HepG2 (cell line): ENCODE measurements around the gene VAMP2. TPM values are rescaled to one million over a fixed set of nuclear protein-coding genes. Genes with fewer than 3 reads are reported as not detected.

Experiments
- ESRRA ChIP-seq: sonication (generic); formaldehyde crosslinking; IDR thresholded peaks from 2 replicates; pipeline ENCODE4 v1.5.1; 2020; ENCODE audit warnings: mild to moderate bottlenecking, low read depth, missing genetic modification reagents
- GFI1 ChIP-seq: sonication (generic); formaldehyde crosslinking; IDR thresholded peaks from 2 replicates; pipeline ENCODE4 v1.5.0; 2020; ENCODE audit warnings: missing genetic modification reagents, mild to moderate bottlenecking, borderline replicate concordance
- IRX3 ChIP-seq: sonication (generic); formaldehyde crosslinking; IDR thresholded peaks from 2 replicates; pipeline ENCODE4 v1.8.1; 2023; ENCODE audit warnings: mild to moderate bottlenecking, low read depth, missing genetic modification reagents, borderline replicate concordance
- PAF1 ChIP-seq: IDR thresholded peaks from 2 replicates; pipeline ENCODE4 v1.6.1; 2016; ENCODE audit warnings: missing genetic modification reagents, missing compliant biosample characterization
- PTBP1 ChIP-seq: fragments of 200-400 bp; formaldehyde crosslinking; IDR thresholded peaks from 2 replicates; pipeline ENCODE4 v1.6.1; 2018; ENCODE audit warnings: low read length, low read depth; ENCODE audit not compliant: poor library complexity, severe bottlenecking
- SALL1 ChIP-seq: sonication (generic); formaldehyde crosslinking; IDR thresholded peaks from 2 replicates; pipeline ENCODE4 v1.8.0; 2022; ENCODE audit warnings: mild to moderate bottlenecking, missing genetic modification reagents
- ZFAT ChIP-seq: sonication (generic); formaldehyde crosslinking; conservative IDR thresholded peaks from 2 replicates; pipeline ENCODE4 v1.8.1; 2023; ENCODE audit warnings: missing genetic modification reagents, inconsistent platforms
- ZFP37 ChIP-seq: sonication (generic); formaldehyde crosslinking; IDR thresholded peaks from 2 replicates; pipeline ENCODE4 v1.4.0; 2020; ENCODE audit warnings: missing genetic modification reagents, borderline replicate concordance
- ZMAT3 ChIP-seq: sonication (generic); formaldehyde crosslinking; conservative IDR thresholded peaks from 2 replicates; pipeline ENCODE4 v1.7.0; 2021; ENCODE audit warnings: missing genetic modification reagents
- ZNF766 ChIP-seq: sonication (generic); formaldehyde crosslinking; IDR thresholded peaks from 2 replicates; pipeline ENCODE4 v1.5.0; 2020; ENCODE audit warnings: missing genetic modification reagents, borderline replicate concordance
- ZSCAN12 ChIP-seq: sonication (generic); formaldehyde crosslinking; IDR thresholded peaks from 2 replicates; pipeline ENCODE4 v1.9.0; 2021; ENCODE audit warnings: mild to moderate bottlenecking, missing genetic modification reagents
- polyA plus RNA-seq, 8 experiments: library from polyadenylated mRNA; depleted of rRNA in 3 of 8; stranded (reverse) in 7 of 8; unstranded in 1 of 8; fragments of >200 nt; fragmentation: Illumina TruSeq in 4 of 8; extraction: Trizol in 4 of 8; gene quantifications; 2 replicates each; pipeline versions ENCODE4 v1.2.1 to v1.2.3, GENCODE V29; 2011 to 2016; ENCODE audit warnings: low read depth in 4 of 8, missing spikeins in 1 of 8, mixed read lengths in 1 of 8; ENCODE audit not compliant: insufficient read depth in 1 of 8
- total RNA-seq, 5 experiments: library from RNA; depleted of rRNA; stranded (reverse); fragments of >200 nt; fragmentation: Illumina TruSeq; extraction: Trizol; gene quantifications; 2 replicates each; pipeline ENCODE4 v1.2.3, GENCODE V29; 2016; ENCODE audit warnings: low read depth in 1 of 5
- TF ChIP-seq, protein P1 (sequence below): sonication (generic); formaldehyde crosslinking; IDR thresholded peaks from 2 replicates; pipeline ENCODE4 v1.5.0; 2020; ENCODE audit warnings: missing genetic modification reagents
- TF ChIP-seq, protein P2 (sequence below): sonication (generic); formaldehyde crosslinking; IDR thresholded peaks from 2 replicates; pipeline ENCODE4 v1.5.0; 2020; ENCODE audit warnings: missing genetic modification reagents
- TF ChIP-seq, protein P3 (sequence below): sonication (generic); formaldehyde crosslinking; IDR thresholded peaks from 2 replicates; pipeline ENCODE4 v1.9.0; 2022; ENCODE audit warnings: low read depth, missing genetic modification reagents
- TF ChIP-seq, protein P4 (sequence below): sonication (generic); formaldehyde crosslinking; IDR thresholded peaks from 2 replicates; pipeline ENCODE4 v1.4.0; 2020; ENCODE audit warnings: missing genetic modification reagents, borderline replicate concordance

The VAMP2 gene
- total and polyA plus RNA-seq, 2 of the 13 experiments (the other 11 are each of a cell fraction or from before 2014, with no cell fraction given) = 3.9 to 17.2 TPM

DNA sequence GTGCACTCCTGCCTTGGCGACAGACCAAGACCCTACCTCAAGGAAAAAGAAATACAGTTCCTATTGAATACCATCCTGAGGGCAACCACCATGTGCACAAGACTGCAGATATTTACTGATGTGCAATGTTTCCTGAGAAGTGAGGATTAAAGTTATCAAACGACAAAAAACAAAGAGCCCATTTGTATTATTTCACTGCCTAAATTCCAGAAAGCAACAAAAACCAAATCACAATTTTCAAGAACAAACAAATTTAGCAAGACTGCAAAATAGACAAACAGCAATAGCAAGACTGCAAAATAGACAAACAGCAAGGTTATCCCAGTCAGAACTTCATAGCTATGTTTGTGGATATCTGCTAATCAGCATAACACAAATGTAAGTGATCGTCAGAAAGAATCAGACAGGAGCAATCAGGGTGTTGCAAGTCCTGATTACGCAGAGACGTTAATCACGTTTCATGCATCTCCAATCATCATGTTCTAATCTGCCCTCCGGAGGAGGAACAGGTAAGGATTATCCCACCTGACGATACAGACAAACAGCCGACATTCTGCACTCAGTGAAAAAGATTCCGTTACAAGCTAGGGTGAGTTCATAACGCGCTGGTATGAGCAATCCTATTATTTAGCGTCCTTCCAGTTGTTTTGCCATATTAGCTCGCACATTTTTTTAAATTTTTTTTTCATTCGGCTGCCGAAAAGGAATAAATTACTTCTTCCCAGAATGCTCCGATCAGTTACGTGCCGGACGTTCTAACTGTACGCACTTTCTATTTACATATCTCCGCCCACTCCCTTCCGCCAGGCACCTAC is 10.5 kb upstream of the VAMP2 start (continued):
- peak; percentile 78; the same call in 1 of the 2 replicates for TF ChIP-seq ZSCAN12 (CRISPR knock-in tag)
- peak; percentile 84; the same call in 1 of the 2 replicates for TF ChIP-seq PAF1 (CRISPR knock-in tag)
- TF ChIP-seq GFI1 (CRISPR knock-in tag) = peak; percentile 55; the same call in 1 of the 2 replicates
- 0 out of 2 replicates have a peak, but pooled peaks have one; percentile 81 for TF ChIP-seq ZFAT
- peak; percentile 90; the same call in 1 of the 2 replicates for TF ChIP-seq ZFP37 (CRISPR knock-in tag)
- 0 out of 2 replicates have a peak, but pooled peaks have one; percentile 77 for TF ChIP-seq IRX3 (CRISPR knock-in tag)
- peak; percentile 79; the same call in 1 of the 2 replicates for TF ChIP-seq SALL1
- TF ChIP-seq PTBP1 = no peak
- TF ChIP-seq ZMAT3 (CRISPR knock-in tag) = no peak
- TF ChIP-seq, protein P1, sequence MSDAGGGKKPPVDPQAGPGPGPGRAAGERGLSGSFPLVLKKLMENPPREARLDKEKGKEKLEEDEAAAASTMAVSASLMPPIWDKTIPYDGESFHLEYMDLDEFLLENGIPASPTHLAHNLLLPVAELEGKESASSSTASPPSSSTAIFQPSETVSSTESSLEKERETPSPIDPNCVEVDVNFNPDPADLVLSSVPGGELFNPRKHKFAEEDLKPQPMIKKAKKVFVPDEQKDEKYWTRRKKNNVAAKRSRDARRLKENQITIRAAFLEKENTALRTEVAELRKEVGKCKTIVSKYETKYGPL (CRISPR knock-in tag) = peak; percentile 83; the same call in 1 of the 2 replicates
- TF ChIP-seq, protein P2, sequence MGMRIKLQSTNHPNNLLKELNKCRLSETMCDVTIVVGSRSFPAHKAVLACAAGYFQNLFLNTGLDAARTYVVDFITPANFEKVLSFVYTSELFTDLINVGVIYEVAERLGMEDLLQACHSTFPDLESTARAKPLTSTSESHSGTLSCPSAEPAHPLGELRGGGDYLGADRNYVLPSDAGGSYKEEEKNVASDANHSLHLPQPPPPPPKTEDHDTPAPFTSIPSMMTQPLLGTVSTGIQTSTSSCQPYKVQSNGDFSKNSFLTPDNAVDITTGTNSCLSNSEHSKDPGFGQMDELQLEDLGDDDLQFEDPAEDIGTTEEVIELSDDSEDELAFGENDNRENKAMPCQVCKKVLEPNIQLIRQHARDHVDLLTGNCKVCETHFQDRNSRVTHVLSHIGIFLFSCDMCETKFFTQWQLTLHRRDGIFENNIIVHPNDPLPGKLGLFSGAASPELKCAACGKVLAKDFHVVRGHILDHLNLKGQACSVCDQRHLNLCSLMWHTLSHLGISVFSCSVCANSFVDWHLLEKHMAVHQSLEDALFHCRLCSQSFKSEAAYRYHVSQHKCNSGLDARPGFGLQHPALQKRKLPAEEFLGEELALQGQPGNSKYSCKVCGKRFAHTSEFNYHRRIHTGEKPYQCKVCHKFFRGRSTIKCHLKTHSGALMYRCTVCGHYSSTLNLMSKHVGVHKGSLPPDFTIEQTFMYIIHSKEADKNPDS (CRISPR knock-in tag) = 0 out of 2 replicates have a peak, but pooled peaks have one; percentile 43
- TF ChIP-seq, protein P3, sequence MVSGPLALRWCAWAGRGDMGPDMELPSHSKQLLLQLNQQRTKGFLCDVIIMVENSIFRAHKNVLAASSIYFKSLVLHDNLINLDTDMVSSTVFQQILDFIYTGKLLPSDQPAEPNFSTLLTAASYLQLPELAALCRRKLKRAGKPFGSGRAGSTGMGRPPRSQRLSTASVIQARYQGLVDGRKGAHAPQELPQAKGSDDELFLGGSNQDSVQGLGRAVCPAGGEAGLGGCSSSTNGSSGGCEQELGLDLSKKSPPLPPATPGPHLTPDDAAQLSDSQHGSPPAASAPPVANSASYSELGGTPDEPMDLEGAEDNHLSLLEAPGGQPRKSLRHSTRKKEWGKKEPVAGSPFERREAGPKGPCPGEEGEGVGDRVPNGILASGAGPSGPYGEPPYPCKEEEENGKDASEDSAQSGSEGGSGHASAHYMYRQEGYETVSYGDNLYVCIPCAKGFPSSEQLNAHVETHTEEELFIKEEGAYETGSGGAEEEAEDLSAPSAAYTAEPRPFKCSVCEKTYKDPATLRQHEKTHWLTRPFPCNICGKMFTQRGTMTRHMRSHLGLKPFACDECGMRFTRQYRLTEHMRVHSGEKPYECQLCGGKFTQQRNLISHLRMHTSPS (CRISPR knock-in tag) = no peak
- peak; percentile 83 for TF ChIP-seq ZNF766 (CRISPR knock-in tag)
- TF ChIP-seq, protein P4, sequence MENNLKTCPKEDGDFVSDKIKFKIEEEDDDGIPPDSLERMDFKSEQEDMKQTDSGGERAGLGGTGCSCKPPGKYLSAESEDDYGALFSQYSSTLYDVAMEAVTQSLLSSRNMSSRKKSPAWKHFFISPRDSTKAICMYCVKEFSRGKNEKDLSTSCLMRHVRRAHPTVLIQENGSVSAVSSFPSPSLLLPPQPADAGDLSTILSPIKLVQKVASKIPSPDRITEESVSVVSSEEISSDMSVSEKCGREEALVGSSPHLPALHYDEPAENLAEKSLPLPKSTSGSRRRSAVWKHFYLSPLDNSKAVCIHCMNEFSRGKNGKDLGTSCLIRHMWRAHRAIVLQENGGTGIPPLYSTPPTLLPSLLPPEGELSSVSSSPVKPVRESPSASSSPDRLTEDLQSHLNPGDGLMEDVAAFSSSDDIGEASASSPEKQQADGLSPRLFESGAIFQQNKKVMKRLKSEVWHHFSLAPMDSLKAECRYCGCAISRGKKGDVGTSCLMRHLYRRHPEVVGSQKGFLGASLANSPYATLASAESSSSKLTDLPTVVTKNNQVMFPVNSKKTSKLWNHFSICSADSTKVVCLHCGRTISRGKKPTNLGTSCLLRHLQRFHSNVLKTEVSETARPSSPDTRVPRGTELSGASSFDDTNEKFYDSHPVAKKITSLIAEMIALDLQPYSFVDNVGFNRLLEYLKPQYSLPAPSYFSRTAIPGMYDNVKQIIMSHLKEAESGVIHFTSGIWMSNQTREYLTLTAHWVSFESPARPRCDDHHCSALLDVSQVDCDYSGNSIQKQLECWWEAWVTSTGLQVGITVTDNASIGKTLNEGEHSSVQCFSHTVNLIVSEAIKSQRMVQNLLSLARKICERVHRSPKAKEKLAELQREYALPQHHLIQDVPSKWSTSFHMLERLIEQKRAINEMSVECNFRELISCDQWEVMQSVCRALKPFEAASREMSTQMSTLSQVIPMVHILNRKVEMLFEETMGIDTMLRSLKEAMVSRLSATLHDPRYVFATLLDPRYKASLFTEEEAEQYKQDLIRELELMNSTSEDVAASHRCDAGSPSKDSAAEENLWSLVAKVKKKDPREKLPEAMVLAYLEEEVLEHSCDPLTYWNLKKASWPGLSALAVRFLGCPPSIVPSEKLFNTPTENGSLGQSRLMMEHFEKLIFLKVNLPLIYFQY (CRISPR knock-in tag) = peak; percentile 74
- TF ChIP-seq ESRRA (CRISPR knock-in tag) = peak; percentile 35; the same call in 1 of the 2 replicates
